GM23338 (cell line): ENCODE measurements around the gene UBE2Z. TPM values are rescaled to one million over a fixed set of nuclear protein-coding genes. Genes with fewer than 3 reads are reported as not detected.

Experiments
- ATAC-seq: fragments of 200-7000 bp; cut with Tn5 transposase; 3 replicates; pipeline ENCODE4 v1.9.1; 2020
- DNase-seq: peaks from one replicate; pipeline ENCODE4 v3.0.0-alpha.2; 2015; ENCODE audit warnings: low spot score
- H2AFZ ChIP-seq: fragments of 200-600 bp; sonication (generic); 2 replicates; pipeline ENCODE4 v1.8.0; 2016; ENCODE audit warnings: antibody characterized with exemption, mild to moderate bottlenecking, moderate library complexity
- H3F3A ChIP-seq: fragments of 200-600 bp; sonication (generic); replicated peaks from 2 replicates; pipeline ENCODE4 v1.8.0; 2017; ENCODE audit warnings: antibody characterized with exemption, mixed run types, low read depth
- H3K27ac ChIP-seq: fragments of 200-600 bp; sonication (generic); 2 replicates; pipeline ENCODE4 v1.6.1; 2016; ENCODE audit warnings: low read depth
- H3K27me3 ChIP-seq: fragments of 200-600 bp; sonication (generic); 2 replicates; pipeline ENCODE4 v1.8.0; 2016; ENCODE audit warnings: mild to moderate bottlenecking, mixed run types, moderate library complexity; ENCODE audit not compliant: insufficient read depth
- H3K36me3 ChIP-seq: fragments of 200-600 bp; sonication (generic); 2 replicates; pipeline ENCODE4 v1.8.0; 2016; ENCODE audit warnings: mild to moderate bottlenecking; ENCODE audit not compliant: insufficient read depth
- H3K4me1 ChIP-seq: fragments of 200-600 bp; sonication (generic); 2 replicates; pipeline ENCODE4 v1.8.0; 2016; ENCODE audit warnings: mild to moderate bottlenecking, moderate library complexity; ENCODE audit not compliant: insufficient read depth
- H3K4me2 ChIP-seq: fragments of 200-600 bp; sonication (generic); 2 replicates; pipeline ENCODE4 v1.7.1; 2017; ENCODE audit warnings: mixed run types
- H3K4me3 ChIP-seq: fragments of 200-600 bp; sonication (generic); 2 replicates; pipeline ENCODE4 v1.6.1; 2016; ENCODE audit warnings: mixed run types
- H3K79me2 ChIP-seq: fragments of 200-600 bp; sonication (generic); replicated peaks from 2 replicates; pipeline ENCODE4 v1.8.0; 2017; ENCODE audit warnings: mild to moderate bottlenecking; ENCODE audit not compliant: insufficient read depth
- H3K9me2 ChIP-seq: fragments of 200-600 bp; sonication (generic); 2 replicates; pipeline ENCODE4 v1.8.0; 2017; ENCODE audit not compliant: insufficient read depth
- H4K20me1 ChIP-seq: fragments of 200-600 bp; sonication (generic); replicated peaks from 2 replicates; pipeline ENCODE4 v1.8.0; 2017; ENCODE audit warnings: mild to moderate bottlenecking; ENCODE audit not compliant: insufficient read depth
- H3K27ac Mint-ChIP-seq: 2 replicates; pipeline ENCODE4 v1.8.0; 2020; ENCODE audit warnings: inconsistent platforms, mild to moderate bottlenecking, moderate library complexity, mixed read lengths
- H3K27me3 Mint-ChIP-seq: 3 replicates; pipeline ENCODE4 v1.8.0; 2022; ENCODE audit warnings: low read depth, mild to moderate bottlenecking, moderate library complexity, mixed read lengths, inconsistent platforms; ENCODE audit not compliant: insufficient read depth, poor library complexity
- H3K36me3 Mint-ChIP-seq: 3 replicates; pipeline ENCODE4 v1.8.0; 2021; ENCODE audit warnings: low read depth, mild to moderate bottlenecking, inconsistent platforms, moderate library complexity, mixed read lengths
- H3K4me1 Mint-ChIP-seq: 3 replicates; pipeline ENCODE4 v1.8.0; 2020; ENCODE audit warnings: mild to moderate bottlenecking, inconsistent platforms, mixed read lengths
- H3K4me3 Mint-ChIP-seq: 3 replicates; pipeline ENCODE4 v1.8.0; 2021; ENCODE audit warnings: moderate library complexity, mild to moderate bottlenecking, inconsistent platforms, mixed read lengths
- H3K9me3 Mint-ChIP-seq: 3 replicates; pipeline ENCODE4 v1.8.0; 2020; ENCODE audit warnings: moderate library complexity, mild to moderate bottlenecking, inconsistent platforms, mixed read lengths
- CREB1 ChIP-seq: fragments of 250-450 bp; sonication (Bioruptor Pico); IDR thresholded peaks from 2 replicates; pipeline ENCODE4 v1.5.0; 2020; ENCODE audit warnings: low read depth, mild to moderate bottlenecking, moderate library complexity
- EZH2 ChIP-seq: fragments of 200-600 bp; sonication (generic); IDR thresholded peaks from one replicate; pipeline ENCODE4 v1.8.0; 2017; ENCODE audit warnings: antibody characterized with exemption, mild to moderate bottlenecking, low read depth; ENCODE audit not compliant: unreplicated experiment
- JUNB ChIP-seq: IDR thresholded peaks from one replicate; pipeline ENCODE4 v1.6.1; 2016; ENCODE audit warnings: antibody characterized with exemption; ENCODE audit not compliant: unreplicated experiment
- NANOG ChIP-seq: IDR thresholded peaks from 2 replicates; pipeline ENCODE4 v1.6.1; 2016; ENCODE audit warnings: antibody characterized with exemption, borderline replicate concordance
- REST ChIP-seq: IDR thresholded peaks from one replicate; pipeline ENCODE4 v1.6.1; 2018; ENCODE audit warnings: antibody characterized with exemption; ENCODE audit not compliant: unreplicated experiment
- ZNF462 ChIP-seq: fragments of 250-450 bp; sonication (Bioruptor Pico); IDR thresholded peaks from 2 replicates; pipeline ENCODE4 v1.5.0; 2020; ENCODE audit warnings: mild to moderate bottlenecking, moderate library complexity
- polyA plus RNA-seq: library from polyadenylated mRNA; unstranded; fragments of >200 nt; fragmentation: Nextera tagmentation; extraction: Ambion mirVana; gene quantifications from 2 replicates; pipeline ENCODE4 v1.2.1, GENCODE V29; 2016
- total RNA-seq: library from RNA; depleted of rRNA; stranded (reverse); fragments of >200 nt; shearing (Covaris generic); gene quantifications from 2 replicates; pipeline ENCODE4 v1.2.3, GENCODE V29; 2014

The UBE2Z gene
- total and polyA plus RNA-seq, 2 experiments from 2014 or later, result 34.1 to 78.5 TPM

- peaks cover 32% of the 10 kb centered on the region for H3K4me1 Mint-ChIP-seq
- peaks cover 5% of the 10 kb centered on the region; the same call in 1 of the 2 replicates for H3F3A ChIP-seq
- H3K4me3 Mint-ChIP-seq, result peak overlapping the region; percentile 32; the same call in 1 of the 3 replicates
- no peaks in the 10 kb centered on the region for H3K27me3 ChIP-seq
- H3K9me3 Mint-ChIP-seq, result no peaks in the 10 kb centered on the region
- no peaks in the 10 kb centered on the region for H4K20me1 ChIP-seq
- no peaks in the 10 kb centered on the region for H3K36me3 Mint-ChIP-seq
- no peaks in the 10 kb centered on the region for H3K9me2 ChIP-seq
- TF ChIP-seq JUNB, result no peak
- peak; percentile 43 for ATAC-seq
- DNase-seq, result no peak
- no peaks in the 10 kb centered on the region for H3K36me3 ChIP-seq
- H3K79me2 ChIP-seq, result no peaks in the 10 kb centered on the region
- H3K27ac Mint-ChIP-seq, result no peak overlapping the region
- peaks cover 30% of the 10 kb centered on the region; the same call in 1 of the 2 replicates for H3K4me1 ChIP-seq
- peaks cover 38% of the 10 kb centered on the region for H3K27me3 Mint-ChIP-seq
- peak overlapping the region; percentile 52 for H2AFZ ChIP-seq
- H3K4me3 ChIP-seq, result no peak overlapping the region
- peak overlapping the region; percentile 55; the same call in 1 of the 2 replicates for H3K4me2 ChIP-seq
- H3K27ac ChIP-seq, result no peak overlapping the region
Observed at GRCh38 chr17:48970865-48971687, 62.9 kb downstream of the UBE2Z start.

GRCh38 chr17:48972749-48973097 is 64.5 kb downstream of the UBE2Z start:
- Mint-ChIP-seq H3K9me3 (no peaks in the 10 kb centered on the region), H3K4me1 (peaks cover 28% of the 10 kb centered on the region), H3K4me3 (peak overlapping the region; percentile 4; the same call in 1 of the 3 replicates), H3K27ac (peak overlapping the region; percentile 37), H3K36me3 (no peaks in the 10 kb centered on the region), H3K27me3 (peaks cover 38% of the 10 kb centered on the region)
- H3K4me3 ChIP-seq, result no peak overlapping the region
- no peaks in the 10 kb centered on the region for H3K27me3 ChIP-seq
- H3K79me2 ChIP-seq, result no peaks in the 10 kb centered on the region
- no peaks in the 10 kb centered on the region for H3K36me3 ChIP-seq
- H3K4me1 ChIP-seq, result peaks cover 30% of the 10 kb centered on the region; the same call in 1 of the 2 replicates
- ATAC-seq (no peak), DNase-seq (no peak)
- peak overlapping the region; percentile 80; the same call in 1 of the 2 replicates for H2AFZ ChIP-seq
- H3F3A ChIP-seq, result peaks cover 5% of the 10 kb centered on the region; the same call in 1 of the 2 replicates
- TF ChIP-seq EZH2, result no peak
- no peak for TF ChIP-seq NANOG
- TF ChIP-seq REST, result no peak
- TF ChIP-seq ZNF462 (CRISPR knock-in tag), result no peak
- TF ChIP-seq CREB1 (CRISPR knock-in tag), result no peak
- no peak overlapping the region for H3K27ac ChIP-seq
- H3K4me2 ChIP-seq, result peak overlapping the region; percentile 43; the same call in 1 of the 2 replicates
- H3K9me2 ChIP-seq, result no peaks in the 10 kb centered on the region
- H4K20me1 ChIP-seq, result no peaks in the 10 kb centered on the region
